Cerebellar cortex (tissue), 1 donor: ENCODE results near the gene RGL1.
"Not testable (repeated sequence)": the region's sequence is repeated elsewhere in the genome, so short reads cannot be mapped to it uniquely, and the experiment has no call there.

Source experiments
- DNase-seq: peaks from one replicate; pipeline ENCODE4 v3.0.0-alpha.2; 2015; ENCODE audit warnings: low spot score

Gene RGL1

GRCh38 chr1:183785921-183786320 lies 19.0 kb upstream of the RGL1 start:
- DNase-seq: not testable (repeated sequence)

GRCh38 chr1:183787704-183788103 lies 17.2 kb upstream of the RGL1 start:
- DNase-seq: no peak

- no peak for DNase-seq
Measured at GRCh38 chr1:183791319-183791718, 13.6 kb upstream of the RGL1 start.

- DNase-seq: no peak
Measured at GRCh38 chr1:183792300-183792699, 12.6 kb upstream of the RGL1 start.

- DNase-seq: no peak
Measured at GRCh38 chr1:183794088-183794487, 10.8 kb upstream of the RGL1 start.

- DNase-seq: no peak
Measured at GRCh38 chr1:183800449-183800848, 4.5 kb upstream of the RGL1 start.

- DNase-seq: no peak
Measured at GRCh38 chr1:183801649-183802048, 3.3 kb upstream of the RGL1 start.

- DNase-seq: no peak
Measured at GRCh38 chr1:183804387-183804786, 533 bp upstream of the RGL1 start.

- no peak for DNase-seq
Measured at GRCh38 chr1:183806125-183806524, 1.2 kb downstream of the RGL1 start.

- no peak for DNase-seq
Measured at GRCh38 chr1:183806675-183807074, 1.8 kb downstream of the RGL1 start.

GRCh38 chr1:183807549-183808168 lies 2.7 kb downstream of the RGL1 start:
- no peak for DNase-seq

- DNase-seq: no peak
Measured at GRCh38 chr1:183808296-183809027, 3.5 kb downstream of the RGL1 start.

- no peak for DNase-seq
Measured at GRCh38 chr1:183810121-183810520, 5.2 kb downstream of the RGL1 start.

GRCh38 chr1:183810756-183811544 lies 6.0 kb downstream of the RGL1 start:
- DNase-seq: no peak

- no peak for DNase-seq
Measured at GRCh38 chr1:183812128-183812527, 7.2 kb downstream of the RGL1 start.

- no peak for DNase-seq
Measured at GRCh38 chr1:183812686-183813569, 8.0 kb downstream of the RGL1 start.

GRCh38 chr1:183814121-183814681 lies 9.3 kb downstream of the RGL1 start:
- no peak for DNase-seq

- DNase-seq: no peak
Measured at GRCh38 chr1:183816110-183816509, 11.2 kb downstream of the RGL1 start.

- no peak for DNase-seq
Measured at GRCh38 chr1:183817576-183818288, 12.8 kb downstream of the RGL1 start.

GRCh38 chr1:183819059-183819458 lies 14.1 kb downstream of the RGL1 start:
- no peak for DNase-seq

- DNase-seq: no peak
Measured at GRCh38 chr1:183821309-183821888, 16.5 kb downstream of the RGL1 start.
